ENCODE measurements around the gene SMAP2.
"Not testable (repeated sequence)": the region's sequence is repeated elsewhere in the genome, so short reads cannot be mapped to it uniquely, and the experiment has no call there.

The SMAP2 gene

GRCh38 chr1:40372658-40373322, 737 bp upstream of the SMAP2 start:
- no peak for DNase-seq

GRCh38 chr1:40377512-40377911, 4.0 kb downstream of the SMAP2 start:
- no peak for DNase-seq

- no peak for DNase-seq
Observed at GRCh38 chr1:40379785-40380452, 6.4 kb downstream of the SMAP2 start.

- DNase-seq, result no peak
Observed at GRCh38 chr1:40380817-40381216, 7.3 kb downstream of the SMAP2 start.

GRCh38 chr1:40381268-40382107, 8.0 kb downstream of the SMAP2 start:
- no peak for DNase-seq

- no peak for DNase-seq
Observed at GRCh38 chr1:40382108-40382460, 8.6 kb downstream of the SMAP2 start.

- DNase-seq, result no peak
Observed at GRCh38 chr1:40382601-40383000, 9.1 kb downstream of the SMAP2 start.

- DNase-seq, result no peak
Observed at GRCh38 chr1:40383095-40383487, 9.6 kb downstream of the SMAP2 start.

- no peak for DNase-seq
Observed at GRCh38 chr1:40383488-40384412, 10.2 kb downstream of the SMAP2 start.

GRCh38 chr1:40384413-40384762, 10.9 kb downstream of the SMAP2 start:
- no peak for DNase-seq

GRCh38 chr1:40384887-40385286, 11.4 kb downstream of the SMAP2 start:
- no peak for DNase-seq

- DNase-seq, result no peak
Observed at GRCh38 chr1:40385437-40386358, 12.2 kb downstream of the SMAP2 start.

GRCh38 chr1:40386359-40386723, 12.8 kb downstream of the SMAP2 start:
- DNase-seq, result no peak

- DNase-seq, result no peak
Observed at GRCh38 chr1:40386796-40387195, 13.3 kb downstream of the SMAP2 start.

GRCh38 chr1:40387381-40388306, 14.1 kb downstream of the SMAP2 start:
- not testable (repeated sequence) for DNase-seq

- DNase-seq, result not testable (repeated sequence)
Observed at GRCh38 chr1:40388456-40389321, 15.2 kb downstream of the SMAP2 start.

- no peak for DNase-seq
Observed at GRCh38 chr1:40389322-40389803, 15.8 kb downstream of the SMAP2 start.

- DNase-seq, result no peak
Observed at GRCh38 chr1:40389871-40390560, 16.5 kb downstream of the SMAP2 start.

- no peak for DNase-seq
Observed at GRCh38 chr1:40390857-40391256, 17.3 kb downstream of the SMAP2 start.

All from NCI-H446 treated with DMSO at 0.1 percent for 48 hours (cell line).